Measurements from ENCODE around the gene EIF4G3.

GRCh38 chr1:21123287-21123948 is 53.3 kb downstream of the EIF4G3 start:
- TF ChIP-seq, protein P1, sequence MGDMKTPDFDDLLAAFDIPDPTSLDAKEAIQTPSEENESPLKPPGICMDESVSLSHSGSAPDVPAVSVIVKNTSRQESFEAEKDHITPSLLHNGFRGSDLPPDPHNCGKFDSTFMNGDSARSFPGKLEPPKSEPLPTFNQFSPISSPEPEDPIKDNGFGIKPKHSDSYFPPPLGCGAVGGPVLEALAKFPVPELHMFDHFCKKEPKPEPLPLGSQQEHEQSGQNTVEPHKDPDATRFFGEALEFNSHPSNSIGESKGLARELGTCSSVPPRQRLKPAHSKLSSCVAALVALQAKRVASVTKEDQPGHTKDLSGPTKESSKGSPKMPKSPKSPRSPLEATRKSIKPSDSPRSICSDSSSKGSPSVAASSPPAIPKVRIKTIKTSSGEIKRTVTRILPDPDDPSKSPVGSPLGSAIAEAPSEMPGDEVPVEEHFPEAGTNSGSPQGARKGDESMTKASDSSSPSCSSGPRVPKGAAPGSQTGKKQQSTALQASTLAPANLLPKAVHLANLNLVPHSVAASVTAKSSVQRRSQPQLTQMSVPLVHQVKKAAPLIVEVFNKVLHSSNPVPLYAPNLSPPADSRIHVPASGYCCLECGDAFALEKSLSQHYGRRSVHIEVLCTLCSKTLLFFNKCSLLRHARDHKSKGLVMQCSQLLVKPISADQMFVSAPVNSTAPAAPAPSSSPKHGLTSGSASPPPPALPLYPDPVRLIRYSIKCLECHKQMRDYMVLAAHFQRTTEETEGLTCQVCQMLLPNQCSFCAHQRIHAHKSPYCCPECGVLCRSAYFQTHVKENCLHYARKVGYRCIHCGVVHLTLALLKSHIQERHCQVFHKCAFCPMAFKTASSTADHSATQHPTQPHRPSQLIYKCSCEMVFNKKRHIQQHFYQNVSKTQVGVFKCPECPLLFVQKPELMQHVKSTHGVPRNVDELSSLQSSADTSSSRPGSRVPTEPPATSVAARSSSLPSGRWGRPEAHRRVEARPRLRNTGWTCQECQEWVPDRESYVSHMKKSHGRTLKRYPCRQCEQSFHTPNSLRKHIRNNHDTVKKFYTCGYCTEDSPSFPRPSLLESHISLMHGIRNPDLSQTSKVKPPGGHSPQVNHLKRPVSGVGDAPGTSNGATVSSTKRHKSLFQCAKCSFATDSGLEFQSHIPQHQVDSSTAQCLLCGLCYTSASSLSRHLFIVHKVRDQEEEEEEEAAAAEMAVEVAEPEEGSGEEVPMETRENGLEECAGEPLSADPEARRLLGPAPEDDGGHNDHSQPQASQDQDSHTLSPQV (IDR thresholded peaks at IDR 0.05): no peak
- TF ChIP-seq IKZF1 (conservative IDR thresholded peaks at IDR 0.05) (no peak), CTCF (IDR thresholded peaks at IDR 0.05 in 2 of 3, conservative IDR thresholded peaks at IDR 0.05 in 1 of 3; ENCODE audit: control insufficient read depth in 2 of 3, extremely low read depth in 1 of 3, insufficient read depth in 1 of 3, low read depth in 3 of 3, low read length in 3 of 3) (no peak), ATF3 (IDR thresholded peaks at IDR 0.05; ENCODE audit: borderline replicate concordance, extremely low read depth, low read depth, low read length) (no peak), EGR1 (IDR thresholded peaks at IDR 0.05; ENCODE audit: borderline replicate concordance in 1 of 2, low read depth in 2 of 2, low read length in 2 of 2) (no peak), JUNB (IDR thresholded peaks at IDR 0.05) (no peak), BHLHE40 (IDR thresholded peaks at IDR 0.05; ENCODE audit: borderline replicate concordance in 1 of 2, low read depth in 2 of 2, low read length in 1 of 2) (no peak), TCF12 (IDR thresholded peaks at IDR 0.05; ENCODE audit: low read depth, low read length) (no peak), BRCA1 (IDR thresholded peaks at IDR 0.05; ENCODE audit: low read depth, low read length) (no peak), ZNF384 (IDR thresholded peaks at IDR 0.05; ENCODE audit: borderline replicate concordance, low read depth, low read length) (no peak)
- TF ChIP-seq, protein P2, sequence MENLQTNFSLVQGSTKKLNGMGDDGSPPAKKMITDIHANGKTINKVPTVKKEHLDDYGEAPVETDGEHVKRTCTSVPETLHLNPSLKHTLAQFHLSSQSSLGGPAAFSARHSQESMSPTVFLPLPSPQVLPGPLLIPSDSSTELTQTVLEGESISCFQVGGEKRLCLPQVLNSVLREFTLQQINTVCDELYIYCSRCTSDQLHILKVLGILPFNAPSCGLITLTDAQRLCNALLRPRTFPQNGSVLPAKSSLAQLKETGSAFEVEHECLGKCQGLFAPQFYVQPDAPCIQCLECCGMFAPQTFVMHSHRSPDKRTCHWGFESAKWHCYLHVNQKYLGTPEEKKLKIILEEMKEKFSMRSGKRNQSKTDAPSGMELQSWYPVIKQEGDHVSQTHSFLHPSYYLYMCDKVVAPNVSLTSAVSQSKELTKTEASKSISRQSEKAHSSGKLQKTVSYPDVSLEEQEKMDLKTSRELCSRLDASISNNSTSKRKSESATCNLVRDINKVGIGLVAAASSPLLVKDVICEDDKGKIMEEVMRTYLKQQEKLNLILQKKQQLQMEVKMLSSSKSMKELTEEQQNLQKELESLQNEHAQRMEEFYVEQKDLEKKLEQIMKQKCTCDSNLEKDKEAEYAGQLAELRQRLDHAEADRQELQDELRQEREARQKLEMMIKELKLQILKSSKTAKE (IDR thresholded peaks at IDR 0.05; ENCODE audit: low read depth, poor library complexity, severe bottlenecking): no peak

All from GM12878 (cell line).